ENCODE results near the gene TBC1D3I.
"Not testable (repeated sequence)": the region's sequence is repeated elsewhere in the genome, so short reads cannot be mapped to it uniquely, and the experiment has no call there.

Gene TBC1D3I

GRCh38 chr17:36206486-36206821 lies 57.9 kb downstream of the TBC1D3I start:
- DNase-seq (ENCODE audit: low read depth in 2 of 2), result not testable (repeated sequence)

GRCh38 chr17:36205637-36206485 lies 58.5 kb downstream of the TBC1D3I start:
- no peak for DNase-seq (ENCODE audit: low read depth in 2 of 2)

DNA sequence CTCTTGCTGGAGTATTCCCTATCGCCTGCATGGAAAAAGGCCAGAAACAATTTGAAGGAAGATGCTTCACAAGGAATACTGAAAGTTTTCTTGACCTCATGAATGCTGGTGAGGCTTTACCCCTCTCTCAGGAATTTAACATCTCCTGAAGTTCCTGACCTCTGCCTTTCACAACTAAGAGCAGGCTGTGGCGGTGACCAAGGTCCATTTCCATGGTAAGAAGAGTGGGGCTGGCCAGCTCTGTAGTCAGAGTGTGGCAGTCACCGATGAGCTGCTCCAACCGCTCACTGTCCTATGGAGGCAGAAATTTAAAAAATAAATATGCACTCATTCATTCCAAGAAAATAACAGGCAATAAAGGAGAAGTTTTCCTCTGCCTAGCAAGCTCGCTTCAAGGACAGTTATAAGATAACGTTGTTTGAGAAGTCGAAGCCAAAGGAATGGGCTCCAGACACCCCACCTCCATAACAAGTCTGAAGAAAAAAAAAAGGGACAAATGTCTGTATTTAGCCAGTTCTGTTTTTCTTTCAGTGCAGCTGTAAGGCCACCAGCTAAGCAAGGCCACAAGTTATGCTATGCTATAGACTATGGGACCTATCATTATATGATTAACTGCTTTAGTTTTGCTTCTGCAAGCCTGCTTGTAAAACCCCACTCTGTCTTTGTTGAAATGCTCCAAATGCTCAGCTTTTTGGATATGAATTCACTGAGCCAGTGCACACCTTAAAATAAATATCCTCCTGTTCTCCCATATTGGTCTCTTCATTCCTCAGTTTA lies 59.5 kb downstream of the TBC1D3I start:
- DNase-seq (ENCODE audit: low read depth in 2 of 2), result no peak
